ENCODE measurements around the gene BCL2L13.
"Not testable (repeated sequence)": the region's sequence is repeated elsewhere in the genome, so short reads cannot be mapped to it uniquely, and the experiment has no call there.

BCL2L13 gene

DNA sequence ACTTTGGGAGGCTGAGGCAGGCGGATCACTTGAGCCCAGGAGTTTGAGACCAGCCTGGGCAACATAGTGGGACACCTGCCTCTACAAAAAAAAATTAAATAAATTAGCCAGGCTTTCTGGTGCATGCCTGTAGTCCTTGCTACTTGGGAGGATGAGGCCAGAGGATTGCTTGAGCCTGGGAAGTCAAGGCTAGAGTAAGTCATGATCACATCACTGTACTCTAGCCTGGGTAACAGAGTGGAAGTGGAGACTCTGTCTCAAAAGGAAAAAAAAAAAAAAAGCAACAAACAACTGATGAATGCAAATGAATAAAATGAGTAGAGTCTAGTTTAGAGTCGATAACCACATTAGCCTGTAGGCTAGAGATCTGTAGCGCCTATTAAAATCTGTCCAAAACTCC lies 3.9 kb upstream of the BCL2L13 start:
- DNase-seq (ENCODE audit: low read depth in 1 of 2, low spot score in 1 of 2), result no peak

DNA sequence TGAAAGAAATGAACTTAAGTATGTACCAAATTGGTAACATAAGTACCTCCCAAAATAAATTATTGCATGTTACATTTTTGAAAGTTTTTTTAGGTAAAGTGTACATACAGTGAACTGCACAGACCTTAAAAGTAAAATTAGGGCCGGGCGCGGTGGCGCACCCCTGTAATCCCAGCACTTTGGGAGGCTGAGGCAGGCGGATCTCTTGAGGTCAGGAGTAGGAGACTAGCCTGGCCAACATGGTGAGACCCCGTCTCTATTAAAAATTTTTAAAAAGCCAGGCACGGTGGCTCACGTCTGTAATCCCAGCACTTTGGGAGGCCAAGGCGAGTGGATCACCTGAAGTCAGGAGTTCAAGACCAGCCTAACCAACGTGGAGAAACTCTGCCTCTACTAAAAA lies 1.7 kb upstream of the BCL2L13 start:
- DNase-seq (ENCODE audit: low read depth in 1 of 2, low spot score in 1 of 2), result not testable (repeated sequence)

- DNase-seq (ENCODE audit: low read depth in 1 of 2, low spot score in 1 of 2), result no peak
Observed at GRCh38 chr22:17637490-17638181, 921 bp upstream of the BCL2L13 start.

GRCh38 chr22:17638182-17638431 lies 450 bp upstream of the BCL2L13 start:
- no peak for DNase-seq (ENCODE audit: low read depth in 1 of 2, low spot score in 1 of 2)

DNA sequence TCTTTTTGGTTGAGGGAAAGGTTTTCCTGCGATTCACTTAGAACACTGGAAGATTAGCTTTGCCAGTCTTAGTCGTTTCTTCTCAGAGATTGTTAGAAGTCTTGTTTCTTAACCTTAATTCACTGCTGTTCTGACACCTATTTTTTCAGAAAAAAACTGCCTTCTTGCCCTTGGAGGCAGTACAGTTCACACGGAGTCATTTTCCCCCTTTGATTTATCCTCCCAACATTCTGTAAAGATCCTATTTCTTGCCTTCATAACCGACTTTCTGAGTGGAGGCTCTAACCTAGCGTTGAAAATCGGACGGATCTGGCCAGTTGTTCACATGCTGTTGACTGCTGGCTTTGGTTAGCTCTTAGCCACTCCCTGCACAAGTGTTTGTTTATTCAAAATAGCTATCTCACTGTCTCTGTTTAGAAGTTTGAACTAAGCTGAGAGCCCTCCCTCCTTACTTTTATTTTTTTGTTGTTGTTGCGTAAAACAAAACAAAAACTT lies 737 bp downstream of the BCL2L13 start:
- DNase-seq (ENCODE audit: low read depth in 1 of 2, low spot score in 1 of 2), result no peak

GRCh38 chr22:17641269-17641668 lies 2.7 kb downstream of the BCL2L13 start:
- no peak for DNase-seq (ENCODE audit: low read depth in 1 of 2, low spot score in 1 of 2)

DNA sequence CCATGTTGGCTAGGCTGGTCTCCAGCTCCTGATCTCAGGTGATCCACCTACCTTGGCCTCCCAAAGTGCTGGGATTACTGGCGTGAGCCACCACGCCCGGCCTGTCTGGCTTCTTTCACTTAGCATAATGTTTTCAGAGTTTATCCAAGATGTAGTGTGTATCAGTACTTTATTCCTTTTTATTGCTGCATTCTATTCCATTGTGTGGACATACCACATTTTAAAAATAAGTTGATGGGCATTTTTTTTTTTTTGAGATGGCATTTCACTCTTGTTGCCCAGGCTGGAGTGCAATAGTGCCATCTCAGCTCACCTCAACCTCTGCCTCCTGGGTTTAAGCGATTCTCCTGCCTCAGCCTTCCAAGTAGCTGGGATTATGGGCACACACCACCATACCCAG lies 3.8 kb downstream of the BCL2L13 start:
- not testable (repeated sequence) for DNase-seq (ENCODE audit: low read depth in 1 of 2, low spot score in 1 of 2)

GRCh38 chr22:17647452-17647851 lies 8.9 kb downstream of the BCL2L13 start:
- DNase-seq (ENCODE audit: low read depth in 1 of 2, low spot score in 1 of 2), result no peak

DNA sequence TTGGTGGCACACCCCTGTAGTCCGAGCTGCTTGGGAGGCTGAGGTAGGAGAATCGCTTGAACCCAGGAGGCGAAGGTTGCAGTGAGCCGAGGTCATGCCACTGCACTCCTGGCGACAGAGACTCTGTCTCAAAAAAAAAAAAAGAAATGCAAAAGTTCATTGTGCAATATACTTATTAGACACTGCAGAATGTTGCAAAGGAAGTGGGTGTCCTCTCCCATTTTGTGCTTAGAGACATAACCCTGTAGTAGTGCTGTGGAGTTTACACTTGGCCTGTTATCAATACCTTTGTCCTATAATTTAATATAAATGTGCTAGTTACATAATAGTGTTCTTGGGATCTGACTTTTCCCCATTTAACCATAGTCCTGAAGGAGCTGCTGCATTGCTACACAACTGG lies 9.4 kb downstream of the BCL2L13 start:
- DNase-seq (ENCODE audit: low read depth in 1 of 2, low spot score in 1 of 2), result no peak

DNA sequence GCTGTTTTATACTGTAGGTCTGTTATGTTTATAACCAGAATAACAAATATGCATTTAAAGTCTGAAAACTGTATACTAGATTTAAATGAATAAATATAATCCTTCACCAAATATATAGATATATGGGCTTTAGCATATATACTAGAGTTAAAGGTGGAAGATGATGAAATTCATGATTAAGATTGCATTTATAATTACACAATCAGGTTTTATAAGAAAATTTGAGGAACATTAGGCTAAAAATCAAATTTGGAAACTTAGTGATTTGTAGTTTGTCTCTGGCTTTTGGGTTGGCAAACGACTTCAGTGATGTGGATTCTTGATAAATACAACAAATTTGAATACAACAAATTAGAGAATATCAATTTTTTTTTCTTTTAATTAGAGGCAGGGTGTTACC lies 10.0 kb downstream of the BCL2L13 start:
- DNase-seq (ENCODE audit: low read depth in 1 of 2, low spot score in 1 of 2), result no peak

GRCh38 chr22:17655289-17655688 lies 16.7 kb downstream of the BCL2L13 start:
- DNase-seq (ENCODE audit: low read depth in 1 of 2, low spot score in 1 of 2), result no peak

GRCh38 chr22:17656870-17657395 lies 18.4 kb downstream of the BCL2L13 start:
- no peak for DNase-seq (ENCODE audit: low read depth in 1 of 2, low spot score in 1 of 2)

DNA sequence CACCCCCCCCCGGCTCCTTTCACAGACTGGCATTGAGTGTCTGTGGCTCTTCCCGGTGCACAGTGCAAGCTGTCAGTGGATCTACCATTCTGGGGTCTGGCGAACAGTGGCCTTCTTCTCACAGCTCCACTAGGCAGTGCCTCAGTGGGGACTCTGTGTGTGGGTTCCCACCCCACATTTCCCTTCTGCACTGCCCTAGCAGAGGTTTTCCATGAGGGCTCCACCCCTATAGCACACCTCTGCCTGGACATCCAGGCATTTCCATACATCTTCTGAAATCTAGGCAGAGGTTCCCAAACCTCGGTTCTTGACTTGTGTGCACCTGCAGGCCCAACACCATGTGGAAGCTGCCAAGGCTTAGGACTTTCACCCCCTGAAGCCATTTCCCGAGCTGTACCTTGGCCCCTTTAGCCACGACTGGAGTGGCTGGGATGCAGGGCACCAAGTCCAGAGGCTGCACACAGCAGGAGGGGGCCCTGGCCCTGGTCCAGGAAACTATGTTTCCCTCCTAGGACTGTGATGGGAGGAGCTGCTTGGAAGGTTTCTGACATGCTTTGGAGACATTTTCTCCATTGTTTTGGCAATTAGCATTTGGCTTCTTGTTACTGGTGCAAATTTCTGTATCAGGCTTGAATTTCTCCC lies 26.0 kb downstream of the BCL2L13 start:
- DNase-seq (ENCODE audit: low read depth in 1 of 2, low spot score in 1 of 2), result no peak

DNA sequence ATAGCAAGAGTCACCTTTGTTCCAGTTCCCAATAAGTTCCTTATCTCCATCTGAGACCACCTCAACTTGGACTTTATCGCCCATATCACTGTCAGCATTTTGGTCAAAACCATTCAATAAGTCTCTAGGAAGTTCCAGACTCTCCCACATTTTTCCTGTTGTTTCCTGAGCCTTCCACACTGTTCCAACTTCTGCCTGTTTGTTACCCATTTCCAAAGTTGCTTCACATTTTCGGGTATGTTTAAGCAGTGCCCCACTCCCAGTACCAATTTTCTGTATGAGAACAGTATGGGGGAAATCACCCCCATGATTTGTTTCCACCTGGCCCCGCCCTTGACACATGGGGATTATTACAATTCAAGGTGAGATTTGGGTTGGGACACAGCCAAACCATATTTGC lies 26.7 kb downstream of the BCL2L13 start:
- DNase-seq (ENCODE audit: low read depth in 1 of 2, low spot score in 1 of 2), result no peak

DNA sequence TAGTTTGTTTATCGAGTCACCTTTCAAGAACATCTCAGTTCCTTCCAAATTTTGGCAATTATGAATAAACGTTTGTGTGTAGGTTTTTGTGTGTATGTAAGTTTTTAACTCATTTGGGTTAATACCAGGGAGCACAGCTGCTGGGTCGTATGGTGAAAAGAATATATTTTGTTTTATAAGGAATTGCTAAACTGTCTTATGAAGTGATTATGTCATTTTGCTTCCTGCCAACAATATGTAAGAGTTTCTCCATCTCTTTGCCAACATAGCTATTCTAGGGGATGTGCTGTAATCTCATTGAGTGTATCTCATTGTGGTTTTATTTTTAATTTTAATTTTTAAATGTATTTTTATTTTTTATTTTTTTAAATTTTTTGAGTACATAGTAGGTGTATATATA lies 27.3 kb downstream of the BCL2L13 start:
- DNase-seq (ENCODE audit: low read depth in 1 of 2, low spot score in 1 of 2), result no peak

DNA sequence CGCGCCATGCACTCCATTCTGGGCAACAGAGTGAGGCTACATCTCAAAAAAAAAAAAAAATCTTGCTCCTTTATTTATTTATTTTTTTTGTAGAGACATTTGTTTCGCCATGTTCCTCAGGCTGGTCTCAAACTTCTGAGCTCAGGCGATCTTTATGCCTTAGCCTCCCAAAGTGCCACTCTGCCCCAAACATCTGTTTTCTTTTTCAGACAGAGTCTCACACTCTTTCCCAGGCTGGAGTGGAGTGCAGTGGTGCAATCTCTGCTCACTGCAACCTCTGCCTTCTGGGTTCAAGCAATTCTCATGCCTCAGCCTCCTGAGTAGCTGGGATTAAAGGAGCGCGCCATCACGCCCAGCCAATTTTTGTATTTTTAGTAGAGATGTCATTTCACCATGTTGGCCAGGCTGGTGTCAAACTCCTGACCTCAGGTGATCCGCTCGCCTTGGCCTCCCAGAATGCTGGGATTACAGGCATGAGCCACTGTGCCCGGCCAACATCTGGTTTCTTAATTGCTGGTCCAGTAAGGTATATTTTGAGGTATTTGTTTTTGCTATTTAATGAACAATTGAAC lies 33.0 kb downstream of the BCL2L13 start:
- DNase-seq (ENCODE audit: low read depth in 1 of 2, low spot score in 1 of 2), result not testable (repeated sequence)

DNA sequence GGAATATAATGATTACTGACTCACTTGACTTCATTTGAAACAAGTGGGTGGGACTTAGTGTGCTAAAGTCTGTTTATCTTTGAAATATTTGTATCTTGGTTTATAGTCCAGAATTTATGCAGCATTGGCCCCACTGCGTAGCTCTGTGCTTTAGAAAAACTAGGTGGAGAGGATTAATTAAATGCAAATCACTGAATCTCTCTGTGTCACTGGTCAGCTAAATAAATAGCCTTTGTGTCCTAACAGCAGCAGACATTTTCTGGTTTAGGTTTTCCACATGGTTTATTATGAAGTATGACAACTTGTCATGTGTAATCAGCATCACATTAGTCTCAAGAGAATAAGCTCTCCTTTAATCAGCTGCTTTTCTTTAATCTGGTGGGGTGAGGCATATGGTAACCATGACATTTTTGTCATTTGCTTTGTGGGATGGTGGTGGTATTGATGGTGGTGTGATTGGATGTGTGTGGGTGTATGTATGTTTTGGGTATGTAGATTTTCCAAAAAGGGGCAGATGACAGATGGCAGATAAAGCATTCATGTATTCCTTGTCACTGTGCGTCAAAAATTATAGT lies 33.9 kb downstream of the BCL2L13 start:
- DNase-seq (ENCODE audit: low read depth in 1 of 2, low spot score in 1 of 2), result no peak

DNA sequence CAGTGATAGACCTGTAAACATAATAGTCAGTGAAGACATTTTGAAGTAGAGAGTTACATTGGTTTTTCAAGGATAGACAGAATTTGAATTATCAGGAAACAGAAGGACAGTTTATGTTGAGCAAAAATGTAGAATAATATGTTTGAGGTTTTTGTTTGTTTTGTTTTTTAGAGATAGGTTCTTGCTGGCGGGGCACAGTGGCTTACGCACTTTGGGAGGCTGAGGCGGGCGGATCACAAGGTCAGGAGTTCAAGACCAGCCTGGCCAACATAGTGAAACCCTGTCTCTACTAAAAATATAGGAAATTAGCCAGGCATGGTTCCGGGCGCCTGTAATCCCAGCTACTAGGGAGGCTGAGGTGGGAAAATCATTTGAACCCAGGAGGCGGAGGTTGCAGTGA lies 35.6 kb downstream of the BCL2L13 start:
- no peak for DNase-seq (ENCODE audit: low read depth in 1 of 2, low spot score in 1 of 2)

- DNase-seq (ENCODE audit: low read depth in 1 of 2, low spot score in 1 of 2), result no peak
Observed at GRCh38 chr22:17675584-17675983, 37.0 kb downstream of the BCL2L13 start.

DNA sequence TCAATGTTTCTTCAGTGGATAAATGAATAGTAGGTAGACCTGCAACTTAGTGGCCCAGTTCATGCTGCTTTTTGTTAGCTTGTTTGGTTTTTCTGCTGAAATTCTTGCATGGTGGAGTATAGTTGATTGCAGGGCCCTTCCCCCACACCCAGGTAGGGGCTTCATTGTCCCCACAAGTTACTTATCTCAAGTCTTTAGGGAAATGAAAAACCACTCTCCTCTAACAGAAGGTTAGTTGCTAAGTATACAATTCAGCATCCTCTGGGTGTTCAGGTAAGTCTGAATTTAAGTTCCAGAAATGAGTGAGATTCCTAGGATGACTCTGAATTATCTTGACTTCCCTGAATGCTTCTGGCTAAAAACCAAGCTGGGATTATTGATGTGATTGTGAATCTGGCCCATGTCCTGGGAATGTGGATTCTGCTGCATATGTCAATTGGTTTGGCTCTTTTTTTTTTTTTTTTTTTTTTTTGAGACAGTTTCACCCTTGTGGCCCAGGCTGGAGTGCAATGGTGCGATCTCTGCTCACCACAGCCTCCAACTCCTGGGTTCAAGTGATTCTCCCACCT lies 40.3 kb downstream of the BCL2L13 start:
- DNase-seq (ENCODE audit: low read depth in 1 of 2, low spot score in 1 of 2), result no peak

DNA sequence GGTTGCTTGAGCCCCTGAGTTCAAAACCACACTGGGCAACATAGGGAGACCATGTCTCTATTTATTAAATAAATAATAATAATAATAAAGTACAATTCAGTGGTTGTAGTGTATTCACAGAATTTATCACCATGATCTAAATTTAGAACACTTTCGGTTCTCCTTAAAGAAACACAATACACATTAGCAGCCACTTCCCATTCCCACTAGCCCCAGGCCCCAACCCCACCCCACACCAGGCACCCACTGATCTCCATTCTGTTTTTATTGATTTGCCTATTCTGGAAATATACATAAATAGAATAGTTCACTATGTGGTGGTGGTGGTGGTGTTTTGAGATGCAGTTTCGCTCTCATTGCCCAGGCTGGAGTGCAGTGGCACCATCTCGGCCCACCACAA lies 45.7 kb downstream of the BCL2L13 start:
- DNase-seq (ENCODE audit: low read depth in 1 of 2, low spot score in 1 of 2), result no peak

DNA sequence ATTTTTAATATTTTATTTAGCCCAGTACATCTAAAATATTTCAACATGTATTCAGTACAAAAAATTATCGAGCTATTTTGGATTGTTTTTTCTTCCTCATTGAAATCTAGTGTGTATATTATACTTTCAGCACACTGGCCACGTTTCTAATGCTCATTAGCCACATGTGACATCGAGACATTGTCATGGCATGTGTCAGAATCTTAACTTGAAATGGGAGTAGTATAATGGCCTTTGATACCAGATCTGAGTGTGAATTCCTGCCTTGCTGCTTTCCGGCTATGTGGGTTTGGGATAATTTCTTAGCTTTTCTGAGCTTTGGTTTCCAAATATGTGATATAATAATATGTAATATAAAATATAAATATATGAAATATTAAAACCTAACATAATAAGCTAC lies 54.3 kb downstream of the BCL2L13 start:
- DNase-seq (ENCODE audit: low read depth in 1 of 2, low spot score in 1 of 2), result no peak
